ENCODE data around the gene NALF2. TPM values are rescaled to one million over a fixed set of nuclear protein-coding genes. Genes with fewer than 3 reads are reported as not detected.

NALF2 gene
- under 1 TPM; 0.13 to 0.22 TPM for total RNA-seq
- total RNA-seq: 0 to 0.12 reads per million in 2 donors

DNA sequence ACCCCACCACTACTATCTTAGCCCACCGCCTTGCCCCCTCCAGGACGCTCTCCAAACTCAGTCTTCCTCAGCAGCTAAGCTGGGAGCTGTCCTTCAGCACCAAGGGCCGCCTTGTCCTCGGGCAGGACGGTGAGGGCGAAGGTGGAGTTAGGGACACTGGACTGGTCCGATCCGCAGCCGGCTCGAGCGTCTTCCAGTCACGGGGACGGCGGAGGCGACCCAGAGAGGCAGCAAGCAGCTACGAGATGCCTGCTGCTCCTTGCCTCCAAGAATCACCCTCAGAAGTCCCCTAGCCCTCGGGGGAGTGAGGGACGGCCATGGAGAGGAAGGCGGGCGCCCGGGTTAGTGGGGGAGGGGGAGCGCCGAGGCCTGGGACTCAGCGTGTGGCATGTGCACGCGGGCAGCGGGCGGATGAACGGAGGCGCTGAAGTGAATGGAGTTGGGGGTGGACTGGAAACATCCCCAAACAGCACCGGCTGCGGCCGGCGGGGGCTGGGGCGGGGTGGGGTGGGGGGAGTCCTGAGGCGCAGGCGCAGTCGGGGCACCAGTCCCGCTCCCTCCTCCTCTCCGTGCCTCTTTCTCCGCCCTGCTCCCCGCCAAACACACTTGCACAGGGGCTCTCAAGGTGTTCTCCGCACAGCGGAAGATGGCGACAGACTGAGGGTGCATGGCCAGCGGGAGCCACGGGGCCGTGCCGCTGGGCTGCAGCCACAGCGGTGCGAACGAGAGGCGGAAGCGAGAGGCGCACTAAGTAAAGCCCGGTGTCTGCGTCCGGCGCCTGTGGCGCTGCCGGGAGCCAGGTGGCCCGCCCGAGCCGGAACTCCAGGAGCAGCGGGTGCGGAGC lies at the start of gene NALF2:
Gene NALF2 (plus strand): TSS at position 545 of the 844 bp plus-strand sequence. CDS start 957 bp downstream, outside the sequence.
- DNase-seq: peak in 1 of 3 donors; percentile 26
- Mint-ChIP-seq H3K4me3 (peak within 1 kb of the TSS; percentile 78), H3K27ac (no peak within 1 kb of the TSS), H3K27me3 (peaks cover 29% of the 10 kb centered on the region), H3K4me1 (peaks cover 2% of the 10 kb centered on the region), H3K36me3 (ENCODE audit: low read depth) (peaks cover 2% of the 10 kb centered on the region)
- peak; percentile 67 for ATAC-seq
- H3K9me3 ChIP-seq (ENCODE audit: control insufficient read depth, low read length, poor library complexity, severe bottlenecking): no peaks in the 10 kb centered on the region

DNA sequence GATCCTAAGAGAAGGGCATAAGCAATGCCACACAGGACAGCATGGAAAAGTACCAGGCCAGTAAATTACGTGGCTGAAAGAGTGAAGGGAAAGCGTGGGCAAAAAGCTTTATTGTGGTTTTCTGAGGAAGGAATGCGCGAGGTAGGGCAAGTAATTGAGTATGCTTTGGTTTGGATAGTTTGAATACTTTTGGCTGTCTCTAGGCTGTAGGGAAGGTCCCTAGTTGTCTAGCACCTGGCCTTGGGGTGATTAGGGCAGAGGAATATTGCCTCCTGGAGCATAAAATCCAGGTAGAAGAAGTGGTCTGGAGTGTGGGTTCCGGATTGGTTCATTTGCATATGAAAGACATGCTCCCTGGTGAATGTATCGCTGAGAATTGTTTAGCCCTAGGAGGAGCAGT lies 46.4 kb upstream of the NALF2 start:
- no peaks in the 10 kb centered on the region for H3K36me3 Mint-ChIP-seq (ENCODE audit: low read depth)
- H3K27me3 Mint-ChIP-seq: no peaks in the 10 kb centered on the region
- no peak overlapping the region for H3K27ac Mint-ChIP-seq
- no peak overlapping the region for H3K4me3 Mint-ChIP-seq
- H3K4me1 Mint-ChIP-seq: no peaks in the 10 kb centered on the region
- H3K9me3 ChIP-seq (ENCODE audit: control insufficient read depth, low read length, poor library complexity, severe bottlenecking): no peaks in the 10 kb centered on the region
- ATAC-seq (no peak), DNase-seq (no peak)

DNA sequence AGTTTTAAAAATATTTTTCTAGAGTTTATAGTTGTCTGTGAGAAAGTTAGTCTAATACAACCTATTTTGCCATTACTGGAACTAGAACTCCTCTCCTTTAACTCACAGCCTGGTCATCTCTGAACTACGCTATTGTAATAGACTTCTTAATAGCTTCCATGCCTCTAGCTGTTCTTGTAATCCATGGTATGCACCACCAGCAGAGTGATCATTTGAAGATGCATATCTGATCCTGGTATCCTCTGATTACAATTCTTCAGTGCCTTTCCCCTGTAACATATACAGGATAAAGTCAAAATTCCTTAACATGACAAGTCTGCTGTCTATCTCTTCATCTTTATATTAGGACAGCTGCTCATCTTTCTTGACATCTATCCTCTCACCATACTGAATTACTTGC lies 37.6 kb upstream of the NALF2 start:
- no peak for DNase-seq
- ATAC-seq: no peak
- H3K9me3 ChIP-seq (ENCODE audit: control insufficient read depth, low read length, poor library complexity, severe bottlenecking): no peaks in the 10 kb centered on the region
- Mint-ChIP-seq H3K4me1 (no peaks in the 10 kb centered on the region), H3K36me3 (ENCODE audit: low read depth) (no peaks in the 10 kb centered on the region), H3K4me3 (no peak overlapping the region), H3K27ac (no peak overlapping the region), H3K27me3 (no peaks in the 10 kb centered on the region)

- Mint-ChIP-seq H3K4me3 (no peak overlapping the region), H3K4me1 (no peaks in the 10 kb centered on the region), H3K27me3 (peaks cover 8% of the 10 kb centered on the region), H3K27ac (no peak overlapping the region), H3K36me3 (ENCODE audit: low read depth) (no peaks in the 10 kb centered on the region)
- DNase-seq (no peak), ATAC-seq (no peak)
- H3K9me3 ChIP-seq (ENCODE audit: control insufficient read depth, low read length, poor library complexity, severe bottlenecking): no peaks in the 10 kb centered on the region
These were observed 34.2 kb upstream of the NALF2 start for GRCh38 chrX:69469975-69470374.

GRCh38 chrX:69489625-69490024 lies 14.5 kb upstream of the NALF2 start:
- Mint-ChIP-seq H3K27me3 (peaks cover 17% of the 10 kb centered on the region), H3K27ac (no peak overlapping the region), H3K4me3 (no peak overlapping the region), H3K4me1 (no peaks in the 10 kb centered on the region), H3K36me3 (ENCODE audit: low read depth) (no peaks in the 10 kb centered on the region)
- H3K9me3 ChIP-seq (ENCODE audit: control insufficient read depth, low read length, poor library complexity, severe bottlenecking): no peaks in the 10 kb centered on the region
- no peak for DNase-seq
- no peak for ATAC-seq

GRCh38 chrX:69493193-69493592 lies 10.9 kb upstream of the NALF2 start:
- Mint-ChIP-seq H3K4me1 (peaks cover 2% of the 10 kb centered on the region), H3K27ac (no peak overlapping the region), H3K4me3 (no peak overlapping the region), H3K36me3 (ENCODE audit: low read depth) (no peaks in the 10 kb centered on the region), H3K27me3 (peaks cover 21% of the 10 kb centered on the region)
- peak in 1 of 3 donors; percentile 9 for DNase-seq
- H3K9me3 ChIP-seq (ENCODE audit: control insufficient read depth, low read length, poor library complexity, severe bottlenecking): no peaks in the 10 kb centered on the region
- no peak for ATAC-seq

DNA sequence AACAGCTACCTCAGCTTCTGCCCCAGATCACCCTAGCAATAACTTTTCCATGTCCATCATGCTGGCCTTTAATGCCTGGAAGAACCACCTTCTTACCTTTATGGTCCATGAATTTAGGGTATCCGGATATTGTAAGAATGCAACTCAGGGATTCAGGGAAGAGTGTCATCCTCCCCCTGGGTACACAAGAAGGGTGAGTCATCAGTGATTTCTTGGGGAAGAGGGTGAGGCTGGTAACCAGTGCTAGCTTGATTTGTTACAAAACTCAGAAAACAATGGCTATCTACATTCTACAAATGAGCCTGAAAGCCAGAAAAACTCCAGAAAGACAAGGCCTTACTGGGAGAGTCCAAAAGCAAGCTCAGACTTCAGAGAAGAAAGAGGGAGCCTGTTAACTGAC lies 10.4 kb upstream of the NALF2 start:
- no peak overlapping the region for H3K4me3 Mint-ChIP-seq
- peaks cover 17% of the 10 kb centered on the region for H3K27me3 Mint-ChIP-seq
- ATAC-seq: no peak
- no peak for DNase-seq
- H3K9me3 ChIP-seq (ENCODE audit: control insufficient read depth, low read length, poor library complexity, severe bottlenecking): no peaks in the 10 kb centered on the region
- no peaks in the 10 kb centered on the region for H3K36me3 Mint-ChIP-seq (ENCODE audit: low read depth)
- H3K4me1 Mint-ChIP-seq: peaks cover 2% of the 10 kb centered on the region
- no peak overlapping the region for H3K27ac Mint-ChIP-seq

- DNase-seq (no peak), ATAC-seq (no peak)
- Mint-ChIP-seq H3K27me3 (peaks cover 13% of the 10 kb centered on the region), H3K27ac (no peak overlapping the region), H3K36me3 (ENCODE audit: low read depth) (no peaks in the 10 kb centered on the region), H3K4me3 (no peak overlapping the region), H3K4me1 (peaks cover 2% of the 10 kb centered on the region)
- H3K9me3 ChIP-seq (ENCODE audit: control insufficient read depth, low read length, poor library complexity, severe bottlenecking): no peaks in the 10 kb centered on the region
These were observed 7.9 kb upstream of the NALF2 start for GRCh38 chrX:69496183-69496582.

- no peak overlapping the region for H3K4me3 Mint-ChIP-seq
- ATAC-seq: no peak
- H3K36me3 Mint-ChIP-seq (ENCODE audit: low read depth): no peaks in the 10 kb centered on the region
- DNase-seq: no peak
- peaks cover 22% of the 10 kb centered on the region for H3K27me3 Mint-ChIP-seq
- peaks cover 4% of the 10 kb centered on the region for H3K4me1 Mint-ChIP-seq
- no peak overlapping the region for H3K27ac Mint-ChIP-seq
- H3K9me3 ChIP-seq (ENCODE audit: control insufficient read depth, low read length, poor library complexity, severe bottlenecking): no peaks in the 10 kb centered on the region
These were observed 2.7 kb upstream of the NALF2 start for GRCh38 chrX:69501429-69501828.

GRCh38 chrX:69503228-69503781 lies 821 bp upstream of the NALF2 start:
- Mint-ChIP-seq H3K27me3 (peaks cover 24% of the 10 kb centered on the region), H3K4me1 (peaks cover 2% of the 10 kb centered on the region), H3K27ac (no peak overlapping the region), H3K36me3 (ENCODE audit: low read depth) (peaks cover 2% of the 10 kb centered on the region), H3K4me3 (peak overlapping the region; percentile 78)
- DNase-seq (no peak), ATAC-seq (peak; percentile 48)
- no peaks in the 10 kb centered on the region for H3K9me3 ChIP-seq (ENCODE audit: control insufficient read depth, low read length, poor library complexity, severe bottlenecking)

DNA sequence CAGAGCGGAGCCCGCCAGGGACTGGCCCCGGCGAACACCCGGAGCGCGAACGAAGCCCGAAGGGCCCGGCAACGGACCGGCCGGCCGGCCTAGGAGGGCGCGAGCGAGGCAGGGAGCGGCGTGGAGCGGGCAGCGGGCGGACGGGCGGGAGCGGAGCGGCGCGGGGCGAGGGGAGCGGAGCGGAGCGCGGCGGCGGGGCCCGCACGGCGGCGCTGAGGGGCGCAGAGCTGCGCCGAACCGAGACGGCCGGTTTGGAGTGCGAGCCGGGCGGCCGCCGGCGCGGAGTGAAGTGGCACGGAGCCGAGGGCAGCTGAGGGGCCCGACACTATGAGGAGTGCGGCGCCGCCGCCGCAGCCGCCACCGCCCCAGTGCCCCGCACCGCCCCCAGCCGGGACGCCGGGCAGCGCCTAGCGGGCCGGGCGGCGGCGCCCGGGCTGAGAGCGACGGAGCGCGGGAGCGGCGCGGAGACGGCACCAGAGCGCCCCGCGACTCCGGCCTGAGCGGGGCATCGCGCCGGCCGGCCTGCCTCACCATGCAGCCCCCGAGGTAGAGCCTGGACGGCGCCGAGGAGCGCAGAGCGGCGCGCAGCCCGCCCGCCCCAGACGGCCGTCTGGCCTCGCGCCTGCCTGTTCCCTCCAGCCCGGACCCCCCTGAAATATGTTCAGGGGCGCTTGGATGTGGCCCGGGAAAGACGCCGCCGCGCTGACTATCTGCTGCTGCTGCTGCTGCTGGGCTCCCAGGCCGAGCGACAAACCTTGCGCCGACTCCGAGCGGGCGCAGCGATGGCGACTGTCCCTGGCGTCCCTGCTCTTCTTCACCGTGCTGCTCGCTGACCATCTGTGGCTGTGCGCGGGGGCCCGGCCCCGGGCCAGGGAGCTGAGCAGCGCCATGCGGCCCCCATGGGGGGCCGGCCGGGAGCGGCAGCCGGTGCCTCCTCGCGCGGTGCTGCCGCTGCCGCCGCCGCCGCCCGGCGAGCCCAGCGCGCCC lies 793 bp downstream of the NALF2 start:
- peaks cover 28% of the 10 kb centered on the region for H3K27me3 Mint-ChIP-seq
- H3K9me3 ChIP-seq (ENCODE audit: control insufficient read depth, low read length, poor library complexity, severe bottlenecking): no peaks in the 10 kb centered on the region
- H3K36me3 Mint-ChIP-seq (ENCODE audit: low read depth): peaks cover 2% of the 10 kb centered on the region
- H3K27ac Mint-ChIP-seq: no peak overlapping the region
- DNase-seq (no peak), ATAC-seq (peak; percentile 18)
- no peak overlapping the region for H3K4me3 Mint-ChIP-seq
- peaks cover 2% of the 10 kb centered on the region for H3K4me1 Mint-ChIP-seq

GRCh38 chrX:69505772-69506616 lies 1.9 kb downstream of the NALF2 start:
- Mint-ChIP-seq H3K27me3 (peaks cover 28% of the 10 kb centered on the region), H3K4me1 (peaks cover 2% of the 10 kb centered on the region), H3K4me3 (peak overlapping the region; percentile 83), H3K36me3 (ENCODE audit: low read depth) (peaks cover 2% of the 10 kb centered on the region), H3K27ac (no peak overlapping the region)
- H3K9me3 ChIP-seq (ENCODE audit: control insufficient read depth, low read length, poor library complexity, severe bottlenecking): no peaks in the 10 kb centered on the region
- DNase-seq (no peak), ATAC-seq (no peak)

All from T-helper 17 cell (primary cell).